Parathyroid adenoma (tissue), 2 donors: ENCODE measurements around the gene ROBO1.

ENCODE experiments used
- H2AFZ ChIP-seq: fragments of 300-600 bp; sonication (generic); one replicate; pipeline ENCODE4 v1.7.0; 2017; ENCODE audit warnings: antibody characterized with exemption, mild to moderate bottlenecking
- H3K27ac ChIP-seq: fragments of 300-600 bp; sonication (generic); one replicate; pipeline ENCODE4 v1.7.0; 2017
- H3K27me3 ChIP-seq: fragments of 300-600 bp; sonication (generic); one replicate; pipeline ENCODE4 v1.7.0; 2017; ENCODE audit warnings: low read length; ENCODE audit not compliant: control insufficient read depth, insufficient read depth
- H3K36me3 ChIP-seq: fragments of 300-600 bp; sonication (generic); one replicate; pipeline ENCODE4 v1.7.0; 2017; ENCODE audit warnings: low read length; ENCODE audit not compliant: control insufficient read depth, insufficient read depth
- H3K4me1 ChIP-seq: fragments of 300-600 bp; sonication (generic); one replicate; pipeline ENCODE4 v1.7.0; 2017; ENCODE audit warnings: control low read depth
- H3K4me2 ChIP-seq: fragments of 300-600 bp; sonication (generic); one replicate; pipeline ENCODE4 v1.7.0; 2017; ENCODE audit warnings: low read length
- H3K4me3 ChIP-seq: fragments of 300-600 bp; sonication (generic); one replicate; pipeline ENCODE4 v1.7.0; 2017; ENCODE audit warnings: low read depth, low read length
- H3K79me2 ChIP-seq: fragments of 300-600 bp; sonication (generic); one replicate; pipeline ENCODE4 v1.7.0; 2017; ENCODE audit warnings: control low read depth
- H3K9ac ChIP-seq: fragments of 300-600 bp; sonication (generic); one replicate; pipeline ENCODE4 v1.7.0; 2017; ENCODE audit warnings: mild to moderate bottlenecking
- H3K9me3 ChIP-seq: fragments of 300-600 bp; sonication (generic); one replicate; pipeline ENCODE4 v1.7.0; 2017; ENCODE audit warnings: low read length; ENCODE audit not compliant: control insufficient read depth
- CTCF ChIP-seq: fragments of 300-600 bp; sonication (generic); IDR thresholded peaks from one replicate; pipeline ENCODE4 v1.7.0; 2017; ENCODE audit warnings: antibody characterized with exemption, mild to moderate bottlenecking
- donor health status: primary hyperparathyroidism.

ROBO1 gene

GRCh38 chr3:79461129-79461792 lies 306.5 kb downstream of the ROBO1 start:
- Histone ChIP-seq H3K9ac (no peak overlapping the region), H3K4me1 (no peaks in the 10 kb centered on the region), H3K79me2 (no peaks in the 10 kb centered on the region), H3K27me3 (no peaks in the 10 kb centered on the region), H3K4me3 (no peak overlapping the region), H3K4me2 (no peak overlapping the region), H3K9me3 (no peaks in the 10 kb centered on the region), H2AFZ (no peak overlapping the region), H3K36me3 (no peaks in the 10 kb centered on the region), H3K27ac (no peak overlapping the region)
- no peak for TF ChIP-seq CTCF

GRCh38 chr3:79453600-79453999 lies 314.2 kb downstream of the ROBO1 start:
- H3K79me2 ChIP-seq = no peaks in the 10 kb centered on the region
- no peak overlapping the region for H3K4me2 ChIP-seq
- H3K9ac ChIP-seq = no peak overlapping the region
- no peaks in the 10 kb centered on the region for H3K27me3 ChIP-seq
- H2AFZ ChIP-seq = no peak overlapping the region
- H3K4me1 ChIP-seq = no peaks in the 10 kb centered on the region
- TF ChIP-seq CTCF = no peak
- H3K9me3 ChIP-seq = no peaks in the 10 kb centered on the region
- H3K27ac ChIP-seq = no peak overlapping the region
- H3K4me3 ChIP-seq = no peak overlapping the region
- no peaks in the 10 kb centered on the region for H3K36me3 ChIP-seq

DNA sequence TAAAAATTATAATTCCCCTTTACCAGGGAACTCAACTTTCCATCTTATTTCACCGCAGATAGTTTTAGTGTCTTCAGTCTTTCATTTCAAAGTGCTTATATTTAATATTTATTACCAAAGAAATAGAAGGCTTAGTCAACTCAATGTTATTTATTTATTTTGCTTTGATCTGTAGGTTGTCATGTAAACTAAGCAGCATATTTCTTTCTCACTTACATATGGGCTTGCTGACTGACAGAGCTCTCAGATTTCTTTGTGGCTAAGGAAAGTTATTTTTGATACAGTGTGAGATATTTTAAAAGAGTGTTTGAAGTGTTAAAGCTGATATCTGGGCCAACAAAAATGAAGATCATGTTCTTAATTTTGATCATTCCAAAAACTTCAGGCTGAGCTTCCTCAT lies 331.4 kb downstream of the ROBO1 start:
- Histone ChIP-seq H3K4me2 (no peak overlapping the region), H3K27me3 (no peaks in the 10 kb centered on the region), H3K79me2 (no peaks in the 10 kb centered on the region), H3K9me3 (no peaks in the 10 kb centered on the region), H3K4me1 (no peaks in the 10 kb centered on the region), H3K4me3 (no peak overlapping the region), H3K27ac (no peak overlapping the region), H3K36me3 (no peaks in the 10 kb centered on the region), H2AFZ (no peak overlapping the region), H3K9ac (no peak overlapping the region)
- TF ChIP-seq CTCF = no peak

DNA sequence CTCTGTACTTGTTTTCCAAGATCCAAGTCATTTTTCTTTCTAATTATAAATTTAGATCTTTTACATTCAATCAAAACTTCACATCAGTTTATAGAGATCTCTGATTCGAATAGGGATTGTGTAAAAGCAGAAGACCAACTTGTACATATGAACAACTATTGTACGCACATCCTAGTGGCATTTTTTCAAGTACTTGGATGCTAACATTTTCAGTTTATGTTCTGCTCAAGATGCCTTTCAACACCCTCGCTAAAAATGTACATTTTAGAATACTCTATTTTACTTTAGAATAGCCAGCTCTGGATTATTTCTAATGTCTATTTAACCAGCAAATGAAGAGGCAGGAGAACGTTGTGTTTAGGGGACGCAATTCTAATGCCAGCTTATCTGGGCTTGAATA lies 340.7 kb downstream of the ROBO1 start:
- Histone ChIP-seq H3K27ac (no peak overlapping the region), H3K36me3 (no peaks in the 10 kb centered on the region), H3K4me3 (no peak overlapping the region), H2AFZ (no peak overlapping the region), H3K4me1 (no peaks in the 10 kb centered on the region), H3K27me3 (no peaks in the 10 kb centered on the region), H3K9ac (no peak overlapping the region), H3K79me2 (no peaks in the 10 kb centered on the region), H3K9me3 (no peaks in the 10 kb centered on the region), H3K4me2 (no peak overlapping the region)
- no peak for TF ChIP-seq CTCF

- Histone ChIP-seq H3K36me3 (no peaks in the 10 kb centered on the region), H3K27me3 (no peaks in the 10 kb centered on the region), H3K4me3 (no peak overlapping the region), H3K4me2 (no peak overlapping the region), H3K9me3 (no peaks in the 10 kb centered on the region), H3K9ac (no peak overlapping the region), H2AFZ (no peak overlapping the region), H3K79me2 (no peaks in the 10 kb centered on the region), H3K27ac (no peak overlapping the region), H3K4me1 (no peaks in the 10 kb centered on the region)
- TF ChIP-seq CTCF = no peak
These were observed 343.0 kb downstream of the ROBO1 start for GRCh38 chr3:79424811-79425210.
